DMS53 treated with DMSO at 0.1 percent for 48 hours (cell line): ENCODE data around the gene ENDOD1.

ENCODE experiments used
- DNase-seq: peaks from one replicate; lab custom pipeline; 2025; ENCODE audit not compliant: unreplicated experiment; lab: John Stamatoyannopoulos, UW

ENDOD1 gene

GRCh38 chr11:95166781-95167180 is 77.1 kb downstream of the ENDOD1 start:
- DNase-seq = no peak

- DNase-seq = no peak
Measured at GRCh38 chr11:95170294-95170693, 80.6 kb downstream of the ENDOD1 start.

DNA sequence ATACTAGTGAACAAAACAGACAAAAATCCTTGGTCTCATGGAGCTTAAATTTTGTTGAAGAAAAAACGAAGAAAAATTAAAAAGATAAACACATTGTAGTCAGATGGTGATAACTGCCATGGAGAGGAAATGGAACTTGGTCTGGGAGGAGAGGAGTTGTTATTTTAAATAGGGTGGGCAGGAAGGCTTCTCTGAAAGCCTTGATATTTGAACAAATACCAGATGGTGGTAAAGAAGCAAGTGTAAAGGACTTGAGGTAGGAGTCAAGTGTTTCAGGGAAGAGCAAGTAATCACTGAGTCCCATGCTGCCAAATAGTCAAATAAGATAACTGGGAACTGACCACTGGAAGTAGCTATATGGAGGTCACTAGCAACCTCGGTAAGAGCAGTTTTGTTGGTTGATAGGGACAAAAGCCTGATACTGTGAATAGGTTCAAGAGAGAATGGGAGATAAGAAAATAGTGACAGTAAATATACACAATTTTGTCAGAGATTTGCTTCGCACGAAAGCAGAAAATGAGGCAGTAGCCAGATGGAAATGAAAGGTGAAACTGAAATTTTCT is 86.3 kb downstream of the ENDOD1 start:
- DNase-seq = no peak
